Uterus (tissue), 2 donors: Measurements from ENCODE around the gene IGFL3.

Experiments used
- CTCF ChIP-seq, 4 experiments: fragments of 200-600 bp in 2 of 4; fragments of 450-650 bp in 2 of 4; sonication (generic) in 2 of 4; IDR thresholded peaks; one replicate each; pipeline ENCODE4 v1.5.1; 2016 to 2019; ENCODE audit warnings: antibody characterized with exemption in 4 of 4, mild to moderate bottlenecking in 2 of 4, moderate library complexity in 1 of 4
- POLR2A ChIP-seq, 2 donors: fragments of 450-650 bp; IDR thresholded peaks; one replicate each; pipeline ENCODE4 v1.6.1; 2016; ENCODE audit warnings: antibody characterized with exemption in 2 of 2, mild to moderate bottlenecking in 1 of 2, moderate library complexity in 1 of 2

- no peak for TF ChIP-seq CTCF (IDR thresholded peaks at IDR 0.05)
- no peak for TF ChIP-seq POLR2A (IDR thresholded peaks at IDR 0.05)
Observed at GRCh38 chr19:46111376-46111775, 13.1 kb downstream of the IGFL3 start.
